ENCODE measurements around the gene LITAF.

GRCh38 chr16:11534262-11534661, 52.5 kb downstream of the LITAF start:
- TF ChIP-seq CTCF (optimal IDR thresholded peaks at IDR 0.05 in 1 of 3, IDR thresholded peaks at IDR 0.05 in 1 of 3, conservative IDR thresholded peaks at IDR 0.05 in 1 of 3; ENCODE audit: extremely low read depth in 1 of 3, insufficient read depth in 2 of 3, low read length in 3 of 3) (no peak), EZH2 (IDR thresholded peaks at IDR 0.05; ENCODE audit: low read length) (no peak)

All from keratinocyte (primary cell).